ENCODE measurements around the gene GALNT16.

- TF ChIP-seq, protein P1, sequence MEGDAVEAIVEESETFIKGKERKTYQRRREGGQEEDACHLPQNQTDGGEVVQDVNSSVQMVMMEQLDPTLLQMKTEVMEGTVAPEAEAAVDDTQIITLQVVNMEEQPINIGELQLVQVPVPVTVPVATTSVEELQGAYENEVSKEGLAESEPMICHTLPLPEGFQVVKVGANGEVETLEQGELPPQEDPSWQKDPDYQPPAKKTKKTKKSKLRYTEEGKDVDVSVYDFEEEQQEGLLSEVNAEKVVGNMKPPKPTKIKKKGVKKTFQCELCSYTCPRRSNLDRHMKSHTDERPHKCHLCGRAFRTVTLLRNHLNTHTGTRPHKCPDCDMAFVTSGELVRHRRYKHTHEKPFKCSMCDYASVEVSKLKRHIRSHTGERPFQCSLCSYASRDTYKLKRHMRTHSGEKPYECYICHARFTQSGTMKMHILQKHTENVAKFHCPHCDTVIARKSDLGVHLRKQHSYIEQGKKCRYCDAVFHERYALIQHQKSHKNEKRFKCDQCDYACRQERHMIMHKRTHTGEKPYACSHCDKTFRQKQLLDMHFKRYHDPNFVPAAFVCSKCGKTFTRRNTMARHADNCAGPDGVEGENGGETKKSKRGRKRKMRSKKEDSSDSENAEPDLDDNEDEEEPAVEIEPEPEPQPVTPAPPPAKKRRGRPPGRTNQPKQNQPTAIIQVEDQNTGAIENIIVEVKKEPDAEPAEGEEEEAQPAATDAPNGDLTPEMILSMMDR (IDR thresholded peaks at IDR 0.05; ENCODE audit: low read length): no peak
- TF ChIP-seq EZH2 (optimal IDR thresholded peaks at IDR 0.05; ENCODE audit: low read depth, low read length): no peak
These were observed 145.8 kb downstream of the GALNT16 start for GRCh38 chr14:69405762-69406161.

All from MM.1S (cell line).